ENCODE measurements around the gene ZFP36L2. TPM values are rescaled to one million over a fixed set of nuclear protein-coding genes. Genes with fewer than 3 reads are reported as not detected.

Gene ZFP36L2
- total and polyA plus RNA-seq, 10 of the 15 experiments (the other 5 are each of a cell fraction or from before 2014, with no cell fraction given), result 4.3 to 64.9 (median 19.5) TPM

DNA sequence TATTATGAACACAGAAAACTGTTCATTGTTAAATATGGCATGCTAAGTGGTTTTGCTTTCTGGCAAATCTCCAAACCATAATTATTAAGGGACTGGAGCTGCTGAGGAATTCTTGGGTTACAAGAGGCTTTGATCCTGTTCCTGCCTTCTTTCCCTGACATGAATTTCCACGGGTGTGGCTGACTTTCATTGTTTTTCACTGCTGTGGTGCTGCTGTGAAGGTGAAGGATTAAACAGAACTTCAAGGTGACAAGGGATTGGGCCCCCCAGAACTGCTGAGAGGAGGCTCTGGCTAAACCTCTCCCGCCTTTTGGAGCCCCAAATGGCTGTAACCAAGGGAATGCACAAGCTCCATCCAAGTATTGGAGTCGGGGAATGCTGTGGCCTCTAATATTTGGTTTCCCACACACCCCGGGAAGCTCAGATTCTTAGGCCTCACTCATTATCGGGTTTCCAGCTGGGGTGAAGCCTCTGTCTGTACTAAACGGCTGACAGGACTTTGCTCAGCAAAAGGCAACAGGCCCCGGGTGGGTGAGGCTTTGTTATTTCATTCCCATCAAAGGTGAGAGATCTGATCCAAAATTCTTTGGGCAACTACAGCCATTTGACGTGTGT, 29.0 kb upstream of the ZFP36L2 start (continued):
- no peak for TF ChIP-seq ZNF687 (IDR thresholded peaks at IDR 0.05)
- no peak for TF ChIP-seq IKZF2 (IDR thresholded peaks at IDR 0.05)
- TF ChIP-seq BCLAF1 (IDR thresholded peaks at IDR 0.05), result no peak
- no peak for TF ChIP-seq SKIL (IDR thresholded peaks at IDR 0.05; ENCODE audit: low read depth, poor library complexity, severe bottlenecking)
- TF ChIP-seq USF2 (IDR thresholded peaks at IDR 0.05; ENCODE audit: borderline replicate concordance, low read depth, low read length), result no peak
- no peak for TF ChIP-seq CBX5 (IDR thresholded peaks at IDR 0.05; ENCODE audit: low read depth)
